Dedifferentiated amniotic fluid mesenchymal stem cell (primary cell): ENCODE results near the gene PATE2.

Experiments used
- DNase-seq: peaks from one replicate; pipeline ENCODE4 v3.0.0-alpha.2; 2016; ENCODE audit errors: extremely low spot score

The PATE2 gene

GRCh38 chr11:125778728-125779127, at the start of gene PATE2:
PATE2 (minus strand) TSS chr11:125778828; CDS start chr11:125778773, 55 bp downstream.
- no peak for DNase-seq

- no peak for DNase-seq
Measured at GRCh38 chr11:125807909-125808308, 29.3 kb upstream of the PATE2 start.

DNA sequence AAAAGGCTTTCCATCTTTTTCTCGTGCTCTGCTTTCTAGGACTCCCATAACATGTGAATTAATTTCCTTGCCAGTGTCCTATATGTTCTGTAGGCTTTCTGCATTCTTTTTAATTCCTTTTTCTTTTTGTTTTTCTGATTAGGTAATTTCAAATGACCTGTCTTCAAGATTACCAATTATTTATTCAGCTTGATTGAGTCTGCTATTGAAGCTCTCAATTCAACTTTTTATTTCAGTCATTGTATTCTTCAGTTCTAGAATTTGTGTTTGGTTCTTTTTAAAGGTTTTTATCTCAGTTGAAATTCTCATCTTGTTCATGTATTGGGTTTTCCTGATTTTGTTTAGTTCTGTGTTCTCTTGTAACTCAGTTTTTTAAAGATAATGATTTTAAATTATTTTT, 23.8 kb upstream of the PATE2 start:
- DNase-seq: no peak

- DNase-seq: no peak
Measured at GRCh38 chr11:125799808-125800207, 21.2 kb upstream of the PATE2 start.

- DNase-seq: no peak
Measured at GRCh38 chr11:125797641-125798040, 19.0 kb upstream of the PATE2 start.

GRCh38 chr11:125790825-125791224, 12.2 kb upstream of the PATE2 start:
- no peak for DNase-seq

GRCh38 chr11:125787827-125788226, 9.2 kb upstream of the PATE2 start, which contains the start of gene PATE3:
PATE3 (plus strand) TSS chr11:125788127; CDS start chr11:125788152, 25 bp downstream.
- no peak for DNase-seq

GRCh38 chr11:125784678-125785077, 6.0 kb upstream of the PATE2 start:
- DNase-seq: no peak

- no peak for DNase-seq
Measured at GRCh38 chr11:125777309-125777708, 1.3 kb downstream of the PATE2 start.

GRCh38 chr11:125773516-125773915, 5.1 kb downstream of the PATE2 start:
- DNase-seq: no peak

DNA sequence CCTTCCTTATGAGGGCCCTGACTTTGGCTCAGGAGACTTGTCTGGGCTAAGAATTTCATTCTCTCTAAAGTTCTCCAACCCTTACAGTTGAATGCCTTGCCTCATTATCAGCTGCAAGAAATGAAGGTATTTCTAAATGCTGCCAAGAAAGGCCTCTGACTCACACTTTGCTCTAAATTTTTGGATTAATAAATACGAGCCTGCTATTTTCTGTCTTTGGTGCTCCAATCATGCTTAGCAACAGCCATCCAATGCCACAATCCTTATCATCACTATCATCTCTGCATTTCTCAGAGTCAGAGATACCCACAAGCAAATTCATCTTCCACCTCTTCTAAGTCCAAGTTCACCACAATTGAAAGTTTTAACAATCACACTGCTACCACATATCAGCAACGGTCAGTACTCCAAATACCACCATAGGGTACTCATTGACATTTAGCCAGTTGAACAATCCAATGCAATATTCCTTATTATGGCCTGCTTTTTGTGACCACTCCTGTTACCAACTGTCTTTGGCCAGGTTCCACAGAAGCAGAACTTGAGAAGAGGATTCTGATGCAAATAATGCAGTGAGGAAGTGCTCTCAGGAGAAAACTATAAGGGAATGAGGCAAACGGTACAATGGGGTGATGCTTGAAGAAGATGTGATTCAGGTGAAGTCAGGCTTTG, 5.7 kb downstream of the PATE2 start:
- no peak for DNase-seq

DNA sequence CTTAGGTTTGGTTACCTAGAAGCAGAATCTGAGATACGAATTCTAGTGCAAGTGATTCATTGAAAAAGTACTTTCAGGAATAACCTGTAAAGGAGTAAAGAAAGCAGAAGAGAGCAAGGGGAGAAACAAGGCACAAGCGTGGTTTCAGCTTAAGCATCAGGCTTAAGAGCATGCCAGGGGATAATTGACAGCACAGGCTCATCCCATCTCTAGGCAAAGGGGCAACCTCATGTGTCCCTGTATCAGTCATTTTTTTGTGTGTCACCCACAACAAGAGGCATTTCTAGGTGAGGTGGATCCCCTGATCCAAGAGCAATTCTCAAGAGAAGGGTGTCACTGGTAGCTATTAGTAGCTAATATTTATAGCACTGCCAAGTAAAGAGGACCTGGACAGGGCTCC, 8.0 kb downstream of the PATE2 start:
- DNase-seq: no peak

GRCh38 chr11:125768336-125769046, 10.1 kb downstream of the PATE2 start:
- no peak for DNase-seq

- DNase-seq: no peak
Measured at GRCh38 chr11:125766251-125766650, 12.4 kb downstream of the PATE2 start.

GRCh38 chr11:125763483-125763882, 15.1 kb downstream of the PATE2 start:
- DNase-seq: no peak

DNA sequence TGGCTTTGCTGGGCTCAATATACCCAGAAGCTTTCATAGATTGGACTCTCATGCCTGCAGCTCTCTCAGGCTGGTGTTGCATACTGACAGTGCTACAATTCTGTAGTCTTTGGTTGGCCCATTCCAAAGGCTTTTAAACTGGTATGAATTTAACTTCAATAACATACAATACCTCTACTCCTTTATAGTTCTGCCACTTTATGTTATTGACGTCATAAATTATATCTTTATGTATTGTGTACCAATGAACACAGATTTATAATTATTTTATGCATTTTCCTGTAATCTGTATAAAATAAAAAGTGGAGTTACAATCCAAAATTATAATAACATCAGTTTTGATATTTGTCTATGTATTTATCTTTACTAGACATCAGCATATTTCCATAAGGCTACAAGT, 16.2 kb downstream of the PATE2 start:
- DNase-seq: no peak

DNA sequence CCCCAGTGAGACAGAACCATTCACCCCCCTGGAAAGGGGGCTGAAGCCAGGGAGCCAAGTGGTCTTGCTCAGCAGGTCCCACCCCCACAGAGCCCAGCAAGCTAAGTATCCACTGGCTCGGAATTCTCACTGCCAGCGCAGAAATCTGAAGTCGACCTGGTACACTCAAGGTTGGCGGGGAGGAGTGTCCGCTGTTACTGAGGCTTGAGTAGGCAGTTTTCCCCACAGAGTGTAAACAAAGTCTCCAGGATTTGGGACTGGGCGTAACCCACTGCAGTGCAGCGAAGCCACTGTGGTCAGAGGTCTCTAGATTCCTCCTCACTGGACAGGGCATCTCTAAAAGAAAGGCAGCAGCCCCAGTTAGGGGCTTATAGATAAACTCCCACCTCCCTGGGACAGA, 22.6 kb downstream of the PATE2 start:
- no peak for DNase-seq

- no peak for DNase-seq
Measured at GRCh38 chr11:125750629-125751028, 28.0 kb downstream of the PATE2 start.

DNA sequence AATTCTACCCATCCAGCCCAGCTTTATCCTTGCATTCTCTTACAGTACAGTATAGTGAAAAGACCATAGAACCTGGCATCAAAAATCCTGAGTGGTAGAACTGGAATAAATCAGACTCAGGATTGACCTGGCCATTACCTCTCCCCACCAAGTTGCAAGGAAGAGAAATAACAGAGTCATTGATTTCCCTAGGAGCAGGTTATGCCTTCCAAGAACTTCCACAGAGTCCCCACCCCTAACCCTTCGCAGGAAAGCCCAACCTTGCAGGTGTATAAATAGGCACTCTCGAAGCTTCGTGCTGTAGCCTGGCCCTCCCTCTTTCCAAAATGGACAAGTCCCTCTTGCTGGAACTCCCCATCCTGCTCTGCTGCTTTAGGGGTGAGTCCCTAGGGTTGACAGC, 32.6 kb downstream of the PATE2 start, which contains the start of gene PATE1:
PATE1 (plus strand) TSS at position 301 of the 400 bp plus-strand sequence; CDS start at position 327, 26 bp downstream.
- DNase-seq: no peak

DNA sequence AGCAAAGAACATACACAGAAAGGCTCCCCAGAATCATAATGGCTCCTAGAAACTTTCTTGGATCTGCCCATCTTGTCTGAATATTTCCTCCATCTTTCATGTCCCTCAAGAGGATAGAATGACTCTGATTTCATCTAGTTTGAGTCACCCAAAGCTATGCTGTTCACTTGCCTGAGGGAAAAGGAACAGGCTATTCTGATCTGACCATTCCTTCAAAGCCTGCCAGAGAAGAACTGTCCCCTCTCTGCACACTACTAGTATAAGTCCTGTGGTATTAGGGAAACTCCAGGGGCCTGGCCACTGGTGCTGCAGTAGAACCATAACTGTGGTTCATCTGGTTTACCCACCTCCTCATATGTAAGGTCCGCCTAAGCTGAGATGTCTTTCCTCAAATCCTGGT, 34.9 kb downstream of the PATE2 start:
- DNase-seq: no peak

DNA sequence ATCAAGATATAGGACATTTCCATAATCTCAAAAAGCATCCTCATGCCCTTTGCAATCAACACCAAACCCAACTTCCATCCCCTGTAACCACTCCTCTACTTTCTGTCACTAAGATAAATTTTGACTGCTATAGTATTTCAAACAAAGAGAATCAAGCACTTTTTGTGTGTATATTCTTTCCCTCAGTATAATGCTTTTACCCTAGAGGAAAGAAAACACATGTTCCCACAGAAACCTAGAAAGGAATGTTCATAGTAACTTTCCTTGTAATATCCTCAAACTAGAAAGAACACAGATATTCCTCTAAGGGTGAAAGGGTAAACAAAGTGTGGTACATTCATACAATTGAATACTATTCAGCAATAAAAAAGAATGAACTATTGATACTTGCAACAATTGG, 38.0 kb downstream of the PATE2 start:
- no peak for DNase-seq

- DNase-seq: no peak
Measured at GRCh38 chr11:125728969-125729368, 49.7 kb downstream of the PATE2 start.
